HepG2 (cell line): ENCODE data around the gene ATIC. TPM values are rescaled to one million over a fixed set of nuclear protein-coding genes. Genes with fewer than 3 reads are reported as not detected.

ENCODE experiments used
- ATAC-seq: fragments of 200-7000 bp; cut with Tn5 transposase; 3 replicates; pipeline ENCODE4 v1.9.1; 2020; ENCODE audit warnings: mild to moderate bottlenecking, moderate library complexity
- BruUV-seq: library from RNA; stranded (reverse); fragments of 400-500 nt; replicated peaks from 2 replicates; lab custom pipeline; 2021; lab: Mats Ljungman, UMichigan
- CTCF ChIA-PET: fragments of 300-600 bp; formaldehyde crosslinking; extraction: SDS; loops from one replicate; lab custom pipeline; 2021; ENCODE audit warnings: low total read pairs, inconsistent platforms, low intra/inter-chr PET ratio; lab: Yijun Ruan, JAX
- POLR2A ChIA-PET: fragments of 350-600 bp; sonication (Branson Sonifier 250); formaldehyde crosslinking; loops from one replicate; lab custom pipeline; 2020; ENCODE audit warnings: antibody characterized with exemption, inconsistent platforms; lab: Yijun Ruan, JAX
- DNase-seq: peaks from one replicate; pipeline ENCODE4 v3.0.0-alpha.2; 2015; ENCODE audit warnings: low spot score
- FAIRE-seq: peaks from 3 replicates; lab custom pipeline; 2011; peaks lifted over from hg19 to GRCh38; lab: Jason Lieb, UNC
- H2AFZ ChIP-seq: one replicate; pipeline ENCODE4 v1.6.1; 2011; ENCODE audit warnings: low read length, inconsistent platforms
- H3K27ac ChIP-seq: fragments of 300-600 bp; 3 replicates; pipeline ENCODE4 v1.8.0; 2011; ENCODE audit warnings: mixed run types, mild to moderate bottlenecking, mixed read lengths, low read length, inconsistent platforms; ENCODE audit not compliant: insufficient read depth; ENCODE audit errors: extremely low read length
- H3K27me3 ChIP-seq, 2 experiments: fragments of 200-600 bp in 1 of 2; 2 replicates in 1 of 2; 3 replicates in 1 of 2; pipeline versions ENCODE4 v1.6.0 to v1.8.0; 2011; ENCODE audit warnings: low read length in 2 of 2, mild to moderate bottlenecking in 2 of 2, moderate library complexity in 2 of 2, inconsistent platforms in 1 of 2; ENCODE audit not compliant: insufficient read depth in 2 of 2, control insufficient read depth in 1 of 2
- H3K36me3 ChIP-seq, 2 experiments: fragments of 200-600 bp in 1 of 2; replicated peaks in 1 of 2; 2 replicates in 1 of 2; 3 replicates in 1 of 2; pipeline versions ENCODE4 v1.5.1 to v1.8.0; 2011; ENCODE audit warnings: low read length in 2 of 2, inconsistent platforms in 1 of 2; ENCODE audit not compliant: insufficient read depth in 2 of 2, control insufficient read depth in 1 of 2
- H3K4me1 ChIP-seq: 2 replicates; pipeline ENCODE4 v1.5.1; 2012; ENCODE audit warnings: low read length, inconsistent platforms; ENCODE audit not compliant: insufficient read depth
- H3K4me2 ChIP-seq: 2 replicates; pipeline ENCODE4 v1.6.0; 2011; ENCODE audit warnings: low read depth, low read length, inconsistent platforms
- H3K4me3 ChIP-seq, 3 experiments: fragments of 200-600 bp in 1 of 3; sonication (generic), shearing (Covaris generic) in 1 of 3; replicated peaks in 1 of 3; 2 replicates each; pipeline ENCODE4 v1.5.1; 2011 to 2016; ENCODE audit warnings: low read length in 3 of 3, inconsistent platforms in 2 of 3, low read depth in 2 of 3, mild to moderate bottlenecking in 2 of 3, control low read depth in 1 of 3, mixed read lengths in 1 of 3; ENCODE audit not compliant: insufficient read depth in 1 of 3
- H3K79me2 ChIP-seq: one replicate; pipeline ENCODE4 v1.6.1; 2011; ENCODE audit warnings: low read length, inconsistent platforms; ENCODE audit not compliant: insufficient read depth
- H3K9ac ChIP-seq: 2 replicates; pipeline ENCODE4 v1.6.0; 2011; ENCODE audit warnings: mild to moderate bottlenecking, low read depth, low read length, inconsistent platforms; ENCODE audit not compliant: insufficient read depth
- H3K9me3 ChIP-seq: 2 replicates; pipeline ENCODE4 v1.5.1; 2012; ENCODE audit warnings: mild to moderate bottlenecking, low read length
- H4K20me1 ChIP-seq: 2 replicates; pipeline ENCODE4 v1.6.0; 2011; ENCODE audit warnings: inconsistent platforms, mild to moderate bottlenecking, low read length, moderate library complexity; ENCODE audit not compliant: insufficient read depth
- EEA1 ChIP-seq: sonication (generic); formaldehyde crosslinking; IDR thresholded peaks from 2 replicates; pipeline ENCODE4 v1.5.1; 2020; ENCODE audit warnings: mild to moderate bottlenecking, missing genetic modification reagents, borderline replicate concordance
- NFYC ChIP-seq: IDR thresholded peaks from 2 replicates; pipeline ENCODE4 v1.6.1; 2016; ENCODE audit warnings: missing genetic modification reagents, missing compliant biosample characterization
- SNAI1 ChIP-seq: sonication (generic); formaldehyde crosslinking; IDR thresholded peaks from 2 replicates; pipeline ENCODE4 v1.5.0; 2020; ENCODE audit warnings: mild to moderate bottlenecking, missing genetic modification reagents, borderline replicate concordance
- ZNF333 ChIP-seq: sonication (generic); formaldehyde crosslinking; IDR thresholded peaks from 2 replicates; pipeline ENCODE4 v1.4.0; 2020; ENCODE audit warnings: mild to moderate bottlenecking, missing genetic modification reagents, borderline replicate concordance
- WGBS: methylation state at CpG from one replicate; pipeline ENCODE4 v1.1.6; 2017; ENCODE audit warnings: low lambda C conversion rate; 5-methylcytosine and 5-hydroxymethylcytosine counted together
- in situ Hi-C: cut with HindIII; loops from 2 replicates; pipeline ENCODE4 v1.10.0; 2017; ENCODE audit warnings: low pct_unique_long_range_greater_than_20kb; ENCODE audit not compliant: extremely low pct_ligation_motif_present
- intact Hi-C: fragments of 100-400 bp; cut with micrococcal nuclease; formaldehyde crosslinking; loops from one replicate; pipeline ENCODE4 v1.10.0; 2022; ENCODE audit not compliant: unreplicated experiment
- polyA plus RNA-seq, 8 experiments: library from polyadenylated mRNA; depleted of rRNA in 3 of 8; stranded (reverse) in 7 of 8; unstranded in 1 of 8; fragments of >200 nt; fragmentation: Illumina TruSeq in 4 of 8; extraction: Trizol in 4 of 8; gene quantifications; 2 replicates each; pipeline versions ENCODE4 v1.2.1 to v1.2.3, GENCODE V29; 2011 to 2016; ENCODE audit warnings: low read depth in 4 of 8, missing spikeins in 1 of 8, mixed read lengths in 1 of 8; ENCODE audit not compliant: insufficient read depth in 1 of 8
- total RNA-seq, 5 experiments: library from RNA; depleted of rRNA; stranded (reverse); fragments of >200 nt; fragmentation: Illumina TruSeq; extraction: Trizol; gene quantifications; 2 replicates each; pipeline ENCODE4 v1.2.3, GENCODE V29; 2016; ENCODE audit warnings: low read depth in 1 of 5
- TF ChIP-seq, protein P1 (sequence below): sonication (generic); formaldehyde crosslinking; IDR thresholded peaks from 2 replicates; pipeline ENCODE4 v1.4.0; 2020; ENCODE audit warnings: mild to moderate bottlenecking, low read depth, missing genetic modification reagents
- TF ChIP-seq, protein P2 (sequence below): sonication (generic); formaldehyde crosslinking; IDR thresholded peaks from 2 replicates; pipeline ENCODE4 v1.8.0; 2022; ENCODE audit warnings: missing genetic modification reagents, mild to moderate bottlenecking, borderline replicate concordance
- TF ChIP-seq, protein P3 (sequence below), 2 experiments: IDR thresholded peaks; 2 replicates each; pipeline ENCODE4 v1.6.1; 2011 to 2012; ENCODE audit warnings: low read length in 2 of 2, borderline replicate concordance in 1 of 2, low read depth in 1 of 2, mild to moderate bottlenecking in 1 of 2, moderate library complexity in 1 of 2
- TF ChIP-seq, protein P4 (sequence below): sonication (generic); formaldehyde crosslinking; IDR thresholded peaks from 2 replicates; pipeline ENCODE4 v1.5.1; 2020; ENCODE audit warnings: mild to moderate bottlenecking, missing genetic modification reagents, moderate library complexity
- TF ChIP-seq, protein P5 (sequence below): sonication (generic); formaldehyde crosslinking; IDR thresholded peaks from 2 replicates; pipeline ENCODE4 v1.5.1; 2020; ENCODE audit warnings: mild to moderate bottlenecking, missing genetic modification reagents, borderline replicate concordance

Gene ATIC
- total and polyA plus RNA-seq, 2 of the 13 experiments (the other 11 are each of a cell fraction or from before 2014, with no cell fraction given), result 89.8 to 146 TPM

DNA sequence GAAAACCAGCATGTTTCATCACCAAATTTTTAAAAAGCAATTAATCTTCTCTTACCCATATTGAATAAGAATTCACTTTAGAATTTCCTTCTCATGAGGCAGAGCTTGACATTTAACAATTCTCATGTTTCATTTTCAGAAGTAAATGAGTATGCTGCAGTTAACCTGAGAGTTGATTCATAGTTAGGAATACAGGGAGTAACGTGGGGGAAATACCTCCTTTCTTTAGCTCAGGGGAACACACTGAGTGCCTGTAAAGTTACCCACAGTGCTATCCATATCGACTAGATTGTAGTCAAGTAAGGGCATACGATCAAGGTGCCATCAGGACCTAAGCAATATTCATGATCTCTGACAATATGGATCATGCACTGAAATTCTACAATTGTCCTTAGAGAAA, 38.9 kb upstream of the ATIC start:
- Histone ChIP-seq H4K20me1 (no peaks in the 10 kb centered on the region), H3K9ac (no peak overlapping the region), H3K4me1 (no peaks in the 10 kb centered on the region), H2AFZ (no peak overlapping the region), H3K4me2 (no peak overlapping the region), H3K27me3 (0 out of 5 replicates have a peak, but pooled peaks cover 0 to 3% of the 10 kb centered on the region in 2 experiments), H3K27ac (no peak overlapping the region), H3K9me3 (no peaks in the 10 kb centered on the region), H3K36me3 (no peaks in the 10 kb centered on the region), H3K4me3 (no peak overlapping the region), H3K79me2 (no peaks in the 10 kb centered on the region)
- no peak for DNase-seq
- no TSS peak for BruUV-seq
- WGBS, result 0% methylated on average over 3 of the region's 3 CpGs
- ChIA-PET POLR2A (no interaction called here), CTCF (no interaction called here)
- in situ Hi-C loops (no loop called here), intact Hi-C loops (no loop called here)
- ATAC-seq, result no peak
- no peak for FAIRE-seq
- TF ChIP-seq, protein P1, sequence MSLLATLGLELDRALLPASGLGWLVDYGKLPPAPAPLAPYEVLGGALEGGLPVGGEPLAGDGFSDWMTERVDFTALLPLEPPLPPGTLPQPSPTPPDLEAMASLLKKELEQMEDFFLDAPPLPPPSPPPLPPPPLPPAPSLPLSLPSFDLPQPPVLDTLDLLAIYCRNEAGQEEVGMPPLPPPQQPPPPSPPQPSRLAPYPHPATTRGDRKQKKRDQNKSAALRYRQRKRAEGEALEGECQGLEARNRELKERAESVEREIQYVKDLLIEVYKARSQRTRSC (CRISPR knock-in tag), result no peak
- TF ChIP-seq EEA1 (CRISPR knock-in tag), result no peak
- TF ChIP-seq ZNF333 (CRISPR knock-in tag), result no peak

DNA sequence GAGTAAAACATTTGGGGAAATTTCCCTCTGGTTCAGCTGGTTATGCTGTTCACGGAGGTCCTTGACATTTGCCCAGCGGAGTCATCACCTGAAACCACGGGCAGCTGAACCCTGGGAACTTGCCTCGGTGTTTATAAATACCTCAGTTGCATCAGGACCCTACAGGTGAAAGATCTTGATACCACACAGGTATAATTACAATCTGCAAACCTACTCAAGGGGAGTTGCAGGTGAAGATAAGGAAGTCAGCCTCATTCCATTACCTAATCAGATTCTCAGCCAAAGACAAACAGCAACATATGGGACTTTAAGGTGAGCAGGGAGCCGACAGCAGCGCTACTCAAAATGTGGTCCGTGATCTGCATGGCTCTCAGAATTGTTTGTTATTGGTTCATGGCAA, 37.0 kb upstream of the ATIC start:
- Histone ChIP-seq H3K27ac (no peak overlapping the region), H3K79me2 (no peaks in the 10 kb centered on the region), H3K4me2 (peak overlapping the region; percentile 30; the same call in 1 of the 2 replicates), H3K27me3 (no peaks in the 10 kb centered on the region; a peak in 1 of 5 replicates), H3K9me3 (no peaks in the 10 kb centered on the region), H3K4me1 (no peaks in the 10 kb centered on the region), H3K36me3 (no peaks in the 10 kb centered on the region), H2AFZ (no peak overlapping the region), H3K4me3 (no peak overlapping the region), H3K9ac (no peak overlapping the region), H4K20me1 (no peaks in the 10 kb centered on the region)
- intact Hi-C loops, result no loop called here
- CTCF ChIA-PET, result no interaction called here
- POLR2A ChIA-PET, result no interaction called here
- DNase-seq (no peak), FAIRE-seq (no peak), ATAC-seq (peak; percentile 55)
- in situ Hi-C loops, result no loop called here
- WGBS, result 21% methylated on average over 7 of the region's 7 CpGs
- no TSS peak for BruUV-seq
- TF ChIP-seq, protein P2, sequence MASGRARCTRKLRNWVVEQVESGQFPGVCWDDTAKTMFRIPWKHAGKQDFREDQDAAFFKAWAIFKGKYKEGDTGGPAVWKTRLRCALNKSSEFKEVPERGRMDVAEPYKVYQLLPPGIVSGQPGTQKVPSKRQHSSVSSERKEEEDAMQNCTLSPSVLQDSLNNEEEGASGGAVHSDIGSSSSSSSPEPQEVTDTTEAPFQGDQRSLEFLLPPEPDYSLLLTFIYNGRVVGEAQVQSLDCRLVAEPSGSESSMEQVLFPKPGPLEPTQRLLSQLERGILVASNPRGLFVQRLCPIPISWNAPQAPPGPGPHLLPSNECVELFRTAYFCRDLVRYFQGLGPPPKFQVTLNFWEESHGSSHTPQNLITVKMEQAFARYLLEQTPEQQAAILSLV (CRISPR knock-in tag), result no peak
- TF ChIP-seq, protein P3, sequence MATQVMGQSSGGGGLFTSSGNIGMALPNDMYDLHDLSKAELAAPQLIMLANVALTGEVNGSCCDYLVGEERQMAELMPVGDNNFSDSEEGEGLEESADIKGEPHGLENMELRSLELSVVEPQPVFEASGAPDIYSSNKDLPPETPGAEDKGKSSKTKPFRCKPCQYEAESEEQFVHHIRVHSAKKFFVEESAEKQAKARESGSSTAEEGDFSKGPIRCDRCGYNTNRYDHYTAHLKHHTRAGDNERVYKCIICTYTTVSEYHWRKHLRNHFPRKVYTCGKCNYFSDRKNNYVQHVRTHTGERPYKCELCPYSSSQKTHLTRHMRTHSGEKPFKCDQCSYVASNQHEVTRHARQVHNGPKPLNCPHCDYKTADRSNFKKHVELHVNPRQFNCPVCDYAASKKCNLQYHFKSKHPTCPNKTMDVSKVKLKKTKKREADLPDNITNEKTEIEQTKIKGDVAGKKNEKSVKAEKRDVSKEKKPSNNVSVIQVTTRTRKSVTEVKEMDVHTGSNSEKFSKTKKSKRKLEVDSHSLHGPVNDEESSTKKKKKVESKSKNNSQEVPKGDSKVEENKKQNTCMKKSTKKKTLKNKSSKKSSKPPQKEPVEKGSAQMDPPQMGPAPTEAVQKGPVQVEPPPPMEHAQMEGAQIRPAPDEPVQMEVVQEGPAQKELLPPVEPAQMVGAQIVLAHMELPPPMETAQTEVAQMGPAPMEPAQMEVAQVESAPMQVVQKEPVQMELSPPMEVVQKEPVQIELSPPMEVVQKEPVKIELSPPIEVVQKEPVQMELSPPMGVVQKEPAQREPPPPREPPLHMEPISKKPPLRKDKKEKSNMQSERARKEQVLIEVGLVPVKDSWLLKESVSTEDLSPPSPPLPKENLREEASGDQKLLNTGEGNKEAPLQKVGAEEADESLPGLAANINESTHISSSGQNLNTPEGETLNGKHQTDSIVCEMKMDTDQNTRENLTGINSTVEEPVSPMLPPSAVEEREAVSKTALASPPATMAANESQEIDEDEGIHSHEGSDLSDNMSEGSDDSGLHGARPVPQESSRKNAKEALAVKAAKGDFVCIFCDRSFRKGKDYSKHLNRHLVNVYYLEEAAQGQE (IDR thresholded peaks at IDR 0.05; ENCODE audit: borderline replicate concordance in 1 of 2, low read depth in 1 of 2, low read length in 2 of 2), result no peak
- TF ChIP-seq, protein P4, sequence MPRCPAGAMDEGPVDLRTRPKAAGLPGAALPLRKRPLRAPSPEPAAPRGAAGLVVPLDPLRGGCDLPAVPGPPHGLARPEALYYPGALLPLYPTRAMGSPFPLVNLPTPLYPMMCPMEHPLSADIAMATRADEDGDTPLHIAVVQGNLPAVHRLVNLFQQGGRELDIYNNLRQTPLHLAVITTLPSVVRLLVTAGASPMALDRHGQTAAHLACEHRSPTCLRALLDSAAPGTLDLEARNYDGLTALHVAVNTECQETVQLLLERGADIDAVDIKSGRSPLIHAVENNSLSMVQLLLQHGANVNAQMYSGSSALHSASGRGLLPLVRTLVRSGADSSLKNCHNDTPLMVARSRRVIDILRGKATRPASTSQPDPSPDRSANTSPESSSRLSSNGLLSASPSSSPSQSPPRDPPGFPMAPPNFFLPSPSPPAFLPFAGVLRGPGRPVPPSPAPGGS (CRISPR knock-in tag), result no peak
- TF ChIP-seq NFYC (no peak), SNAI1 (CRISPR knock-in tag) (no peak)
- TF ChIP-seq, protein P5, sequence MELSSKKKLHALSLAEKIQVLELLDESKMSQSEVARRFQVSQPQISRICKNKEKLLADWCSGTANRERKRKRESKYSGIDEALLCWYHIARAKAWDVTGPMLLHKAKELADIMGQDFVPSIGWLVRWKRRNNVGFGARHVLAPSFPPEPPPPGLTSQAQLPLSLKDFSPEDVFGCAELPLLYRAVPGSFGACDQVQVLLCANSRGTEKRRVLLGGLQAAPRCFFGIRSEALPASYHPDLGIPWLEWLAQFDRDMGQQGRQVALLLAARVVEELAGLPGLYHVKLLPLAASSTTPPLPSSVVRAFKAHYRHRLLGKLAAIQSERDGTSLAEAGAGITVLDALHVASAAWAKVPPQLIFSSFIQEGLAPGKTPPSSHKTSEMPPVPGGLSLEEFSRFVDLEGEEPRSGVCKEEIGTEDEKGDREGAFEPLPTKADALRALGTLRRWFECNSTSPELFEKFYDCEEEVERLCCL (CRISPR knock-in tag), result no peak
